GM18505 (cell line): Measurements from ENCODE around the gene PLD5.
"Not testable (repeated sequence)": the region's sequence is repeated elsewhere in the genome, so short reads cannot be mapped to it uniquely, and the experiment has no call there.

Experiments
- ATAC-seq: cut with Tn5 transposase; IDR thresholded peaks from one replicate; pipeline ENCODE4 v1.9.1; 2021; ENCODE audit not compliant: unreplicated experiment
- POLR2A ChIP-seq: IDR thresholded peaks from 4 replicates; pipeline ENCODE4 v1.6.1; 2011; ENCODE audit warnings: borderline replicate concordance; ENCODE audit not compliant: insufficient read depth, insufficient read length; ENCODE audit errors: extremely low read depth

PLD5 gene

GRCh38 chr1:242224461-242224860 is 300.0 kb downstream of the PLD5 start:
- no peak for TF ChIP-seq POLR2A
- ATAC-seq: no peak

GRCh38 chr1:242219905-242220304 is 304.6 kb downstream of the PLD5 start:
- no peak for TF ChIP-seq POLR2A
- no peak for ATAC-seq

GRCh38 chr1:242219298-242219901 is 305.1 kb downstream of the PLD5 start:
- ATAC-seq: no peak
- TF ChIP-seq POLR2A: no peak

- no peak for ATAC-seq
- no peak for TF ChIP-seq POLR2A
Observed at GRCh38 chr1:242216368-242216767, 308.1 kb downstream of the PLD5 start.

GRCh38 chr1:242214455-242214854 is 310.0 kb downstream of the PLD5 start:
- ATAC-seq: not testable (repeated sequence)

- not testable (repeated sequence) for ATAC-seq
Observed at GRCh38 chr1:242212961-242213360, 311.5 kb downstream of the PLD5 start.

- TF ChIP-seq POLR2A: no peak
- no peak for ATAC-seq
Observed at GRCh38 chr1:242212401-242212800, 312.1 kb downstream of the PLD5 start.

GRCh38 chr1:242211254-242212022 is 313.1 kb downstream of the PLD5 start:
- ATAC-seq: no peak
- no peak for TF ChIP-seq POLR2A

- ATAC-seq: not testable (repeated sequence)
Observed at GRCh38 chr1:242210316-242210715, 314.2 kb downstream of the PLD5 start.

- no peak for ATAC-seq
- no peak for TF ChIP-seq POLR2A
Observed at GRCh38 chr1:242209063-242209462, 315.4 kb downstream of the PLD5 start.

GRCh38 chr1:242208021-242208420 is 316.5 kb downstream of the PLD5 start:
- ATAC-seq: no peak
- TF ChIP-seq POLR2A: no peak

GRCh38 chr1:242206994-242207393 is 317.5 kb downstream of the PLD5 start:
- ATAC-seq: no peak

GRCh38 chr1:242205622-242206489 is 318.6 kb downstream of the PLD5 start:
- TF ChIP-seq POLR2A: no peak
- ATAC-seq: no peak

More at GRCh38 chr1:242206994-242207393, 317.5 kb downstream of the PLD5 start:
- TF ChIP-seq POLR2A: no peak

- no peak for TF ChIP-seq POLR2A
- ATAC-seq: no peak
Observed at GRCh38 chr1:242203262-242203661, 321.2 kb downstream of the PLD5 start.
